Trophoblast cell (in vitro differentiated cells and primary cell): ENCODE results near the gene MGME1.

ENCODE experiments used
- DNase-seq, 2 donors: peaks; one replicate each; pipeline ENCODE4 v3.0.0-alpha.2; 2016
- H2AFZ ChIP-seq: 2 replicates; pipeline ENCODE4 v1.6.1; 2013; ENCODE audit warnings: low read length, moderate library complexity, mild to moderate bottlenecking; ENCODE audit not compliant: insufficient read depth, poor library complexity
- H2AK5ac ChIP-seq: 2 replicates; pipeline ENCODE4 v1.6.1; 2013; ENCODE audit warnings: mild to moderate bottlenecking, low read length
- H2BK120ac ChIP-seq: 2 replicates; pipeline ENCODE4 v1.6.1; 2013; ENCODE audit warnings: low read length, mild to moderate bottlenecking, moderate library complexity; ENCODE audit not compliant: insufficient read depth, poor library complexity
- H2BK12ac ChIP-seq: 2 replicates; pipeline ENCODE4 v1.6.1; 2013; ENCODE audit warnings: mild to moderate bottlenecking, low read length, moderate library complexity
- H2BK5ac ChIP-seq: 2 replicates; pipeline ENCODE4 v1.6.1; 2013; ENCODE audit warnings: low read length, low read depth, moderate library complexity, mild to moderate bottlenecking; ENCODE audit not compliant: poor library complexity
- H3K14ac ChIP-seq: 2 replicates; pipeline ENCODE4 v1.6.1; 2013; ENCODE audit warnings: mild to moderate bottlenecking, low read length
- H3K18ac ChIP-seq: 2 replicates; pipeline ENCODE4 v1.6.1; 2013; ENCODE audit warnings: mild to moderate bottlenecking, low read length
- H3K23ac ChIP-seq: 2 replicates; pipeline ENCODE4 v1.6.1; 2013; ENCODE audit warnings: low read length
- H3K27ac ChIP-seq: 2 replicates; pipeline ENCODE4 v1.5.1; 2013; ENCODE audit warnings: low read depth, mild to moderate bottlenecking, inconsistent platforms, low read length, moderate library complexity
- H3K27me3 ChIP-seq: 2 replicates; pipeline ENCODE4 v1.6.1; 2013; ENCODE audit warnings: inconsistent platforms, mild to moderate bottlenecking, low read length, moderate library complexity; ENCODE audit not compliant: insufficient read depth
- H3K36me3 ChIP-seq, 2 experiments: 1 replicate in 1 of 2; 2 replicates in 1 of 2; pipeline ENCODE4 v1.6.1; 2013; ENCODE audit warnings: low read length in 2 of 2, mild to moderate bottlenecking in 2 of 2, moderate library complexity in 1 of 2; ENCODE audit not compliant: insufficient read depth in 2 of 2, control insufficient read depth in 1 of 2
- H3K4ac ChIP-seq: 2 replicates; pipeline ENCODE4 v1.6.1; 2013; ENCODE audit warnings: low read depth, mild to moderate bottlenecking, low read length, moderate library complexity
- H3K4me1 ChIP-seq, 2 experiments: 1 replicate in 1 of 2; 2 replicates in 1 of 2; pipeline ENCODE4 v1.6.1; 2013; ENCODE audit warnings: low read length in 2 of 2, mild to moderate bottlenecking in 2 of 2, moderate library complexity in 1 of 2; ENCODE audit not compliant: insufficient read depth in 2 of 2, control insufficient read depth in 1 of 2
- H3K4me2 ChIP-seq: 2 replicates; pipeline ENCODE4 v1.6.1; 2013; ENCODE audit warnings: inconsistent platforms, mild to moderate bottlenecking, low read length, moderate library complexity
- H3K4me3 ChIP-seq: 2 replicates; pipeline ENCODE4 v1.5.1; 2013; ENCODE audit warnings: mild to moderate bottlenecking, low read depth, low read length, inconsistent platforms
- H3K79me1 ChIP-seq: one replicate; pipeline ENCODE4 v1.6.1; 2013; ENCODE audit warnings: low read length
- H3K79me2 ChIP-seq: 2 replicates; pipeline ENCODE4 v1.6.1; 2013; ENCODE audit warnings: low read length, mild to moderate bottlenecking; ENCODE audit not compliant: control insufficient read depth, insufficient read depth, poor library complexity
- H3K9ac ChIP-seq: 2 replicates; pipeline ENCODE4 v1.6.1; 2013; ENCODE audit warnings: mild to moderate bottlenecking, low read length
- H3K9me3 ChIP-seq: 2 replicates; pipeline ENCODE4 v1.6.1; 2013; ENCODE audit warnings: low read depth, mild to moderate bottlenecking, control low read depth, inconsistent platforms, low read length; ENCODE audit not compliant: insufficient read depth
- H4K12ac ChIP-seq: 2 replicates; pipeline ENCODE4 v1.6.1; 2013; ENCODE audit warnings: low read depth, mild to moderate bottlenecking, low read length, moderate library complexity
- H4K8ac ChIP-seq: 2 replicates; pipeline ENCODE4 v1.6.1; 2013; ENCODE audit warnings: low read depth, mild to moderate bottlenecking, low read length, moderate library complexity
- H4K91ac ChIP-seq: one replicate; pipeline ENCODE4 v1.6.1; 2013; ENCODE audit warnings: low read depth, mild to moderate bottlenecking, low read length, moderate library complexity
- WGBS: extraction: QIAGEN DNeasy Blood & Tissue Kit; methylation state at CpG from one replicate; pipeline ENCODE4 v1.1.7; 2013; ENCODE audit warnings: missing lambda C conversion rate; ENCODE audit not compliant: insufficient read length, insufficient coverage; ENCODE audit errors: extremely low coverage; 5-methylcytosine and 5-hydroxymethylcytosine counted together

The MGME1 gene

GRCh38 chr20:17946572-17947473 lies 22.0 kb upstream of the MGME1 start:
- H2BK12ac ChIP-seq = no peak overlapping the region
- H3K36me3 ChIP-seq = peaks cover 13 to 60% of the 10 kb centered on the region in 2 experiments
- H3K27ac ChIP-seq = no peak overlapping the region
- H3K79me2 ChIP-seq = no peaks in the 10 kb centered on the region
- no peak for DNase-seq
- no peak overlapping the region for H3K18ac ChIP-seq
- H3K4me2 ChIP-seq = no peak overlapping the region
- H2BK120ac ChIP-seq = no peak overlapping the region
- no peak overlapping the region for H3K4me3 ChIP-seq
- no peak overlapping the region for H3K9ac ChIP-seq
- no peak overlapping the region for H2AFZ ChIP-seq
- no peaks in the 10 kb centered on the region for H3K27me3 ChIP-seq
- H3K14ac ChIP-seq = no peak overlapping the region
- H3K4ac ChIP-seq = no peak overlapping the region
- H4K91ac ChIP-seq = no peak overlapping the region
- no peak overlapping the region for H4K8ac ChIP-seq
- no peak overlapping the region for H2BK5ac ChIP-seq
- no peak overlapping the region for H2AK5ac ChIP-seq
- H3K9me3 ChIP-seq = no peaks in the 10 kb centered on the region
- H3K4me1 ChIP-seq = no peaks in the 10 kb centered on the region
- H3K23ac ChIP-seq = no peak overlapping the region
- WGBS = no CpG with 5 or more reads among the region's 6 CpGs
- H3K79me1 ChIP-seq = no peaks in the 10 kb centered on the region
- H4K12ac ChIP-seq = no peak overlapping the region

- Histone ChIP-seq H3K79me1 (no peaks in the 10 kb centered on the region), H3K27ac (no peak overlapping the region), H3K23ac (no peak overlapping the region), H3K4me1 (no peaks in the 10 kb centered on the region), H3K4me2 (no peak overlapping the region), H3K14ac (no peak overlapping the region), H4K12ac (no peak overlapping the region), H2AK5ac (no peak overlapping the region), H3K36me3 (peaks cover 12 to 56% of the 10 kb centered on the region in 2 experiments), H3K4me3 (no peak overlapping the region), H3K4ac (no peak overlapping the region), H3K9me3 (no peaks in the 10 kb centered on the region), H4K91ac (no peak overlapping the region), H2BK120ac (no peak overlapping the region), H2BK5ac (no peak overlapping the region), H2BK12ac (no peak overlapping the region), H2AFZ (no peak overlapping the region), H4K8ac (no peak overlapping the region), H3K27me3 (no peaks in the 10 kb centered on the region), H3K79me2 (no peaks in the 10 kb centered on the region), H3K18ac (no peak overlapping the region), H3K9ac (no peak overlapping the region)
- no CpG with 5 or more reads among the region's 5 CpGs for WGBS
- DNase-seq = no peak
Observed at GRCh38 chr20:17947474-17947815, 21.4 kb upstream of the MGME1 start.

- Histone ChIP-seq H2AK5ac (no peak overlapping the region), H2BK12ac (no peak overlapping the region), H3K27me3 (no peaks in the 10 kb centered on the region), H3K4me3 (no peak overlapping the region), H3K79me2 (no peaks in the 10 kb centered on the region), H2BK5ac (no peak overlapping the region), H3K36me3 (peaks cover 12 to 60% of the 10 kb centered on the region in 2 experiments), H3K4me1 (no peaks in the 10 kb centered on the region), H2AFZ (no peak overlapping the region), H4K12ac (no peak overlapping the region), H2BK120ac (no peak overlapping the region), H3K4me2 (no peak overlapping the region), H4K8ac (no peak overlapping the region), H3K18ac (no peak overlapping the region), H3K9me3 (no peaks in the 10 kb centered on the region), H3K27ac (no peak overlapping the region), H3K4ac (no peak overlapping the region), H3K79me1 (no peaks in the 10 kb centered on the region), H3K14ac (no peak overlapping the region), H3K9ac (no peak overlapping the region), H3K23ac (no peak overlapping the region), H4K91ac (no peak overlapping the region)
- no peak for DNase-seq
- WGBS = no CpG with 5 or more reads among the region's 2 CpGs
Observed at GRCh38 chr20:17948442-17948841, 20.4 kb upstream of the MGME1 start.

- Histone ChIP-seq H3K79me2 (peaks cover 2% of the 10 kb centered on the region), H3K9me3 (no peaks in the 10 kb centered on the region), H3K4me3 (no peak overlapping the region), H3K36me3 (peaks cover 17 to 67% of the 10 kb centered on the region in 2 experiments), H2AK5ac (no peak overlapping the region), H3K4me1 (no peaks in the 10 kb centered on the region), H2BK5ac (no peak overlapping the region), H3K79me1 (no peaks in the 10 kb centered on the region), H2BK120ac (no peak overlapping the region), H4K12ac (no peak overlapping the region), H3K18ac (no peak overlapping the region), H3K14ac (no peak overlapping the region), H3K27ac (no peak overlapping the region), H2BK12ac (no peak overlapping the region), H3K23ac (no peak overlapping the region), H2AFZ (no peak overlapping the region), H3K4ac (no peak overlapping the region), H4K91ac (no peak overlapping the region), H3K4me2 (no peak overlapping the region), H3K9ac (no peak overlapping the region), H4K8ac (no peak overlapping the region), H3K27me3 (no peaks in the 10 kb centered on the region)
- DNase-seq = no peak
- no CpG with 5 or more reads among the region's 4 CpGs for WGBS
Observed at GRCh38 chr20:17949899-17950298, 18.9 kb upstream of the MGME1 start.
